Measurements from ENCODE around the gene CNTN4.

Gene CNTN4

GRCh38 chr3:3107181-3107580 lies 1008.5 kb downstream of the CNTN4 start:
- no peaks in the 10 kb centered on the region for H3K9me3 Mint-ChIP-seq
- no peaks in the 10 kb centered on the region for H3K4me1 Mint-ChIP-seq
- H3K27me3 Mint-ChIP-seq: no peaks in the 10 kb centered on the region
- ATAC-seq (no peak), DNase-seq (no peak)
- no peak overlapping the region for H3K27ac Mint-ChIP-seq
- no peak overlapping the region for H3K4me3 Mint-ChIP-seq

Measured in stimulated activated naive CD8-positive, alpha-beta T cell treated with anti-CD3 and anti-CD28 coated beads, Interleukin-15, amount 100 ng/mL, for 72 hours (primary cell).